GM12878 (cell line): ENCODE measurements around the gene MAP3K21. TPM values are rescaled to one million over a fixed set of nuclear protein-coding genes. Genes with fewer than 3 reads are reported as not detected.

Experiments
- ATAC-seq: fragments of 200-7000 bp; cut with Tn5 transposase; 3 replicates; pipeline ENCODE4 v1.9.1; 2020; ENCODE audit warnings: mild to moderate bottlenecking, moderate library complexity
- BruUV-seq: library from RNA; stranded (reverse); fragments of 400-500 nt; replicated peaks from 2 replicates; lab custom pipeline; 2021; lab: Mats Ljungman, UMichigan
- CTCF ChIA-PET: fragments of 300-600 bp; sonication (Branson Sonifier 250); formaldehyde crosslinking; extraction: SDS; loops from one replicate; lab custom pipeline; 2021; ENCODE audit warnings: inconsistent platforms; lab: Yijun Ruan, JAX
- POLR2A ChIA-PET: fragments of 350-600 bp; formaldehyde crosslinking; extraction: SDS; loops from one replicate; lab custom pipeline; 2021; ENCODE audit warnings: inconsistent platforms; lab: Charles Lee
- RAD21 ChIA-PET: fragments of 300-600 bp; sonication (Branson Sonifier 250); formaldehyde crosslinking; loops from one replicate; lab custom pipeline; 2023; ENCODE audit warnings: antibody characterized with exemption; ENCODE audit not compliant: unreplicated experiment; lab: Charles Lee
- SMC1A ChIA-PET: fragments of 300-600 bp; sonication (Branson Sonifier 250); formaldehyde crosslinking; loops from one replicate; lab custom pipeline; 2023; ENCODE audit not compliant: unreplicated experiment, uncharacterized antibody; lab: Charles Lee
- DNase-seq: peaks from one replicate; pipeline ENCODE4 v3.0.0-alpha.2; 2011; ENCODE audit warnings: low read depth, low spot score
- FAIRE-seq: peaks from 3 replicates; lab custom pipeline; 2011; peaks lifted over from hg19 to GRCh38; lab: Jason Lieb, UNC
- H2AFZ ChIP-seq: 2 replicates; pipeline ENCODE4 v1.6.0; 2011; ENCODE audit warnings: low read depth, low read length, control low read depth; ENCODE audit not compliant: control insufficient read depth
- H3K27ac ChIP-seq: 2 replicates; pipeline ENCODE4 v1.5.1; 2011; ENCODE audit warnings: control low read depth; ENCODE audit not compliant: control insufficient read depth, insufficient read depth
- H3K27me3 ChIP-seq, 2 experiments: replicated peaks in 1 of 2; 2 replicates each; pipeline versions ENCODE4 v1.6.0 to v1.6.1; 2011; ENCODE audit warnings: low read length in 1 of 2; ENCODE audit not compliant: control insufficient read depth in 2 of 2, insufficient read depth in 2 of 2
- H3K36me3 ChIP-seq, 2 experiments: 2 replicates each; pipeline ENCODE4 v1.5.1; 2011; ENCODE audit warnings: low read length in 1 of 2; ENCODE audit not compliant: control insufficient read depth in 2 of 2, insufficient read depth in 2 of 2
- H3K4me1 ChIP-seq: 2 replicates; pipeline ENCODE4 v1.6.1; 2011; ENCODE audit warnings: mild to moderate bottlenecking, low read length, moderate library complexity, mixed read lengths; ENCODE audit not compliant: control insufficient read depth, insufficient read depth
- H3K4me2 ChIP-seq: 2 replicates; pipeline ENCODE4 v1.6.0; 2011; ENCODE audit warnings: control low read depth; ENCODE audit not compliant: control insufficient read depth, insufficient read depth
- H3K4me3 ChIP-seq: fragments of 200-600 bp; sonication (generic); 2 replicates; pipeline ENCODE4 v1.5.1; 2016
- H3K79me2 ChIP-seq: 2 replicates; pipeline ENCODE4 v1.6.0; 2011; ENCODE audit warnings: low read length; ENCODE audit not compliant: control insufficient read depth, insufficient read depth
- H3K9ac ChIP-seq: 2 replicates; pipeline ENCODE4 v1.8.0; 2011; ENCODE audit warnings: low read length, control low read depth, mixed read lengths; ENCODE audit not compliant: control insufficient read depth, insufficient read depth
- H3K9me3 ChIP-seq: replicated peaks from 3 replicates; pipeline ENCODE4 v1.5.1; 2011; ENCODE audit warnings: mild to moderate bottlenecking, low read length; ENCODE audit not compliant: control insufficient read depth, insufficient read depth
- H4K20me1 ChIP-seq: 2 replicates; pipeline ENCODE4 v1.6.0; 2011; ENCODE audit not compliant: control insufficient read depth, insufficient read depth
- ETV6 ChIP-seq, 2 experiments: fragments of 450-650 bp in 1 of 2; IDR thresholded peaks in 1 of 2; conservative IDR thresholded peaks in 1 of 2; 2 replicates each; pipeline ENCODE4 v1.6.1; 2014; ENCODE audit warnings: antibody characterized with exemption in 1 of 2, borderline replicate concordance in 1 of 2, low read depth in 1 of 2, mild to moderate bottlenecking in 1 of 2, moderate library complexity in 1 of 2
- MAX ChIP-seq: IDR thresholded peaks from 2 replicates; pipeline ENCODE4 v1.6.1; 2012; ENCODE audit warnings: low read depth, low read length, improper control_type of control experiment
- MYC ChIP-seq: IDR thresholded peaks from 2 replicates; pipeline ENCODE4 v1.6.1; 2011; ENCODE audit warnings: mild to moderate bottlenecking, low read length, moderate library complexity, inconsistent platforms; ENCODE audit not compliant: insufficient read depth, insufficient replicate concordance, insufficient read length, severe bottlenecking
- TCF7 ChIP-seq: IDR thresholded peaks from 2 replicates; pipeline ENCODE4 v1.6.1; 2014; ENCODE audit warnings: antibody characterized with exemption, borderline replicate concordance
- WGBS: methylation state at CpG from one replicate; pipeline ENCODE4 v1.1.6; 2016; ENCODE audit warnings: low lambda C conversion rate; ENCODE audit not compliant: insufficient replicate concordance, insufficient coverage; ENCODE audit errors: missing lambda C conversion rate; 5-methylcytosine and 5-hydroxymethylcytosine counted together
- in situ Hi-C: fragments of 300-500 bp; cut with MboI; formaldehyde crosslinking; loops from 9 replicates; pipeline ENCODE4 v1.14.3; 2018; ENCODE audit warnings: mixed read lengths
- intact Hi-C: fragments of 100-400 bp; cut with micrococcal nuclease; formaldehyde crosslinking; loops from one replicate; pipeline ENCODE4 v1.14.2; 2022; ENCODE audit not compliant: unreplicated experiment
- polyA plus RNA-seq, 11 experiments: library from polyadenylated mRNA; depleted of rRNA in 4 of 11; unstranded in 6 of 11; stranded (reverse) in 5 of 11; fragments of >200 nt; fragmentation: Nextera tagmentation in 4 of 11; fragmentation: Illumina TruSeq in 1 of 11; extraction: Ambion mirVana in 4 of 11; extraction: Trizol in 1 of 11; gene quantifications; 1 replicate in 1 of 11; 2 replicates in 10 of 11; pipeline versions ENCODE4 v1.2.1 to v1.2.3, GENCODE V29; 2011 to 2016; ENCODE audit warnings: inconsistent platforms in 2 of 11, missing spikeins in 2 of 11, low read depth in 1 of 11
- total RNA-seq, 4 experiments: library from RNA; depleted of rRNA in 3 of 4; stranded (reverse); fragments of >200 nt in 3 of 4; fragmentation: Illumina TruSeq in 1 of 4; extraction: Trizol in 1 of 4; gene quantifications; 2 replicates each; pipeline versions ENCODE4 v1.2.1 to v1.2.3, GENCODE V29; 2013 to 2021
- TF ChIP-seq, protein P1 (sequence below): fragments of 150-350 bp; IDR thresholded peaks from 2 replicates; pipeline ENCODE4 v1.6.1; 2016; ENCODE audit warnings: low read depth, low read length

MAP3K21 gene
- total and polyA plus RNA-seq, 10 of the 15 experiments (the other 5 are each of a cell fraction or from before 2014, with no cell fraction given): 0.02 to 0.21 (median 0.09) TPM; not detected in 1

GRCh38 chr1:233313434-233314155 is 13.9 kb upstream of the MAP3K21 start:
- H3K27me3 ChIP-seq: peaks cover 1 to 11% of the 10 kb centered on the region in 2 experiments; a peak in 2 of 4 replicates
- H3K4me2 ChIP-seq: no peak overlapping the region
- intact Hi-C loops (no loop called here), in situ Hi-C loops (no loop called here)
- FAIRE-seq: no peak
- H3K9ac ChIP-seq: no peak overlapping the region
- H3K4me3 ChIP-seq: no peak overlapping the region
- H3K36me3 ChIP-seq: no peaks in the 10 kb centered on the region
- RAD21 ChIA-PET: no interaction called here
- no peak for TF ChIP-seq TCF7
- TF ChIP-seq MYC: no peak
- TF ChIP-seq MAX: no peak
- TF ChIP-seq, protein P1, sequence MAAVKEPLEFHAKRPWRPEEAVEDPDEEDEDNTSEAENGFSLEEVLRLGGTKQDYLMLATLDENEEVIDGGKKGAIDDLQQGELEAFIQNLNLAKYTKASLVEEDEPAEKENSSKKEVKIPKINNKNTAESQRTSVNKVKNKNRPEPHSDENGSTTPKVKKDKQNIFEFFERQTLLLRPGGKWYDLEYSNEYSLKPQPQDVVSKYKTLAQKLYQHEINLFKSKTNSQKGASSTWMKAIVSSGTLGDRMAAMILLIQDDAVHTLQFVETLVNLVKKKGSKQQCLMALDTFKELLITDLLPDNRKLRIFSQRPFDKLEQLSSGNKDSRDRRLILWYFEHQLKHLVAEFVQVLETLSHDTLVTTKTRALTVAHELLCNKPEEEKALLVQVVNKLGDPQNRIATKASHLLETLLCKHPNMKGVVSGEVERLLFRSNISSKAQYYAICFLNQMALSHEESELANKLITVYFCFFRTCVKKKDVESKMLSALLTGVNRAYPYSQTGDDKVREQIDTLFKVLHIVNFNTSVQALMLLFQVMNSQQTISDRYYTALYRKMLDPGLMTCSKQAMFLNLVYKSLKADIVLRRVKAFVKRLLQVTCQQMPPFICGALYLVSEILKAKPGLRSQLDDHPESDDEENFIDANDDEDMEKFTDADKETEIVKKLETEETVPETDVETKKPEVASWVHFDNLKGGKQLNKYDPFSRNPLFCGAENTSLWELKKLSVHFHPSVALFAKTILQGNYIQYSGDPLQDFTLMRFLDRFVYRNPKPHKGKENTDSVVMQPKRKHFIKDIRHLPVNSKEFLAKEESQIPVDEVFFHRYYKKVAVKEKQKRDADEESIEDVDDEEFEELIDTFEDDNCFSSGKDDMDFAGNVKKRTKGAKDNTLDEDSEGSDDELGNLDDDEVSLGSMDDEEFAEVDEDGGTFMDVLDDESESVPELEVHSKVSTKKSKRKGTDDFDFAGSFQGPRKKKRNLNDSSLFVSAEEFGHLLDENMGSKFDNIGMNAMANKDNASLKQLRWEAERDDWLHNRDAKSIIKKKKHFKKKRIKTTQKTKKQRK: no peak
- no peak for TF ChIP-seq ETV6 (conservative IDR thresholded peaks at IDR 0.05 in 1 of 2, IDR thresholded peaks at IDR 0.05 in 1 of 2; ENCODE audit: borderline replicate concordance in 1 of 2, low read depth in 1 of 2)
- no peaks in the 10 kb centered on the region for H3K9me3 ChIP-seq
- CTCF ChIA-PET: no interaction called here
- ATAC-seq: no peak
- POLR2A ChIA-PET: no interaction called here
- no peaks in the 10 kb centered on the region for H3K79me2 ChIP-seq
- BruUV-seq: no TSS peak
- no peak overlapping the region for H3K27ac ChIP-seq
- SMC1A ChIA-PET: interaction anchor here (1.2 kb wide), 1 partner anchor 10 kb away, joined by 3 read pairs; no protein-coding TSS in a partner anchor
- no peak for DNase-seq
- H2AFZ ChIP-seq: no peak overlapping the region
- no peaks in the 10 kb centered on the region for H3K4me1 ChIP-seq
- no peaks in the 10 kb centered on the region for H4K20me1 ChIP-seq
- 43% methylated on average over 4 of the region's 4 CpGs for WGBS
